Vagina (tissue), 2 donors: ENCODE results near the gene MAN1C1.

Source experiments
- POLR2A ChIP-seq, 2 donors: fragments of 450-650 bp; IDR thresholded peaks; one replicate each; pipeline ENCODE4 v1.6.1; 2017; ENCODE audit warnings: antibody characterized with exemption in 2 of 2, mild to moderate bottlenecking in 2 of 2, moderate library complexity in 2 of 2
- POLR2AphosphoS5 ChIP-seq, 2 donors: sonication (generic); formaldehyde crosslinking; IDR thresholded peaks; one replicate each; pipeline ENCODE4 v1.9.0; 2017; ENCODE audit warnings: antibody characterized with exemption in 2 of 2, mild to moderate bottlenecking in 2 of 2, low read depth in 1 of 2; ENCODE audit not compliant: insufficient read depth in 1 of 2
- TF ChIP-seq, protein P1 (sequence below), 3 experiments: fragments of 450-650 bp in 2 of 3; fragments of 200-600 bp in 1 of 3; sonication (generic) in 1 of 3; IDR thresholded peaks; one replicate each; pipeline ENCODE4 v1.5.1; 2017 to 2019; ENCODE audit warnings: antibody characterized with exemption in 3 of 3, mild to moderate bottlenecking in 2 of 3, moderate library complexity in 2 of 3

DNA sequence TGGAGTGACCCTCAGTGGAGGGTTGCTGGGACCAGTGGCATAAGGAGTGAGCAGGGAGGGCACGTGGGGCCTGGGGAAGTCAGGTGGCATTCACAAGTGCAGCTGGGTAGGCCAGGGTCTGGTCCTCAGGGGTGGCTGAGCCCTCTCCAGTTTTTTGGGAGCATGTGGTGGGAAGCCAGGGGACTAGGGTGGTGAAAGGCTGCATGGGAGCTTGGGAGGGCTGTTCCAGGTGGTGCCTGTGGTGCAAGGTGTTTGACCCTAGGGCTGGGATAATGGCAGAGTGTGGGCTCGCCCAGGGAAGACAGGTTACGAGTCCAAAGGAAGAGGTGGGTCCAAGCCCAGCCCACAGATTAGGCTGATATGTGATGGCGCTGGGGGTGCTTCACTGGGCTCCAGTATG, 30.5 kb downstream of the MAN1C1 start:
- TF ChIP-seq, protein P1, sequence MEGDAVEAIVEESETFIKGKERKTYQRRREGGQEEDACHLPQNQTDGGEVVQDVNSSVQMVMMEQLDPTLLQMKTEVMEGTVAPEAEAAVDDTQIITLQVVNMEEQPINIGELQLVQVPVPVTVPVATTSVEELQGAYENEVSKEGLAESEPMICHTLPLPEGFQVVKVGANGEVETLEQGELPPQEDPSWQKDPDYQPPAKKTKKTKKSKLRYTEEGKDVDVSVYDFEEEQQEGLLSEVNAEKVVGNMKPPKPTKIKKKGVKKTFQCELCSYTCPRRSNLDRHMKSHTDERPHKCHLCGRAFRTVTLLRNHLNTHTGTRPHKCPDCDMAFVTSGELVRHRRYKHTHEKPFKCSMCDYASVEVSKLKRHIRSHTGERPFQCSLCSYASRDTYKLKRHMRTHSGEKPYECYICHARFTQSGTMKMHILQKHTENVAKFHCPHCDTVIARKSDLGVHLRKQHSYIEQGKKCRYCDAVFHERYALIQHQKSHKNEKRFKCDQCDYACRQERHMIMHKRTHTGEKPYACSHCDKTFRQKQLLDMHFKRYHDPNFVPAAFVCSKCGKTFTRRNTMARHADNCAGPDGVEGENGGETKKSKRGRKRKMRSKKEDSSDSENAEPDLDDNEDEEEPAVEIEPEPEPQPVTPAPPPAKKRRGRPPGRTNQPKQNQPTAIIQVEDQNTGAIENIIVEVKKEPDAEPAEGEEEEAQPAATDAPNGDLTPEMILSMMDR (IDR thresholded peaks at IDR 0.05) = no peak
- TF ChIP-seq POLR2A (IDR thresholded peaks at IDR 0.05) = no peak
- TF ChIP-seq POLR2AphosphoS5 (IDR thresholded peaks at IDR 0.05; ENCODE audit: insufficient read depth in 1 of 2, low read depth in 1 of 2) = no peak
